ENCODE measurements around the gene GPR161.

GRCh38 chr1:168106274-168106673 is 30.5 kb downstream of the GPR161 start:
- no peak for TF ChIP-seq ETV6 (conservative IDR thresholded peaks at IDR 0.05 in 1 of 2, IDR thresholded peaks at IDR 0.05 in 1 of 2; ENCODE audit: borderline replicate concordance in 1 of 2, low read depth in 1 of 2)
- TF ChIP-seq USF2 (IDR thresholded peaks at IDR 0.05; ENCODE audit: borderline replicate concordance, low read depth, low read length), result no peak
- TF ChIP-seq, protein P1, sequence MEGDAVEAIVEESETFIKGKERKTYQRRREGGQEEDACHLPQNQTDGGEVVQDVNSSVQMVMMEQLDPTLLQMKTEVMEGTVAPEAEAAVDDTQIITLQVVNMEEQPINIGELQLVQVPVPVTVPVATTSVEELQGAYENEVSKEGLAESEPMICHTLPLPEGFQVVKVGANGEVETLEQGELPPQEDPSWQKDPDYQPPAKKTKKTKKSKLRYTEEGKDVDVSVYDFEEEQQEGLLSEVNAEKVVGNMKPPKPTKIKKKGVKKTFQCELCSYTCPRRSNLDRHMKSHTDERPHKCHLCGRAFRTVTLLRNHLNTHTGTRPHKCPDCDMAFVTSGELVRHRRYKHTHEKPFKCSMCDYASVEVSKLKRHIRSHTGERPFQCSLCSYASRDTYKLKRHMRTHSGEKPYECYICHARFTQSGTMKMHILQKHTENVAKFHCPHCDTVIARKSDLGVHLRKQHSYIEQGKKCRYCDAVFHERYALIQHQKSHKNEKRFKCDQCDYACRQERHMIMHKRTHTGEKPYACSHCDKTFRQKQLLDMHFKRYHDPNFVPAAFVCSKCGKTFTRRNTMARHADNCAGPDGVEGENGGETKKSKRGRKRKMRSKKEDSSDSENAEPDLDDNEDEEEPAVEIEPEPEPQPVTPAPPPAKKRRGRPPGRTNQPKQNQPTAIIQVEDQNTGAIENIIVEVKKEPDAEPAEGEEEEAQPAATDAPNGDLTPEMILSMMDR (IDR thresholded peaks at IDR 0.05 in 2 of 3, conservative IDR thresholded peaks at IDR 0.05 in 1 of 3; ENCODE audit: control insufficient read depth in 2 of 3, extremely low read depth in 1 of 3, insufficient read depth in 1 of 3, low read depth in 3 of 3, low read length in 3 of 3), result no peak
- TF ChIP-seq EGR1 (IDR thresholded peaks at IDR 0.05; ENCODE audit: borderline replicate concordance in 1 of 2, low read depth in 2 of 2, low read length in 2 of 2), result no peak
- no peak for TF ChIP-seq CHD2 (IDR thresholded peaks at IDR 0.05; ENCODE audit: borderline replicate concordance, low read depth, low read length)
- no peak for TF ChIP-seq TAF1 (IDR thresholded peaks at IDR 0.05; ENCODE audit: borderline replicate concordance, low read depth, low read length)
- no peak for TF ChIP-seq ATF3 (IDR thresholded peaks at IDR 0.05; ENCODE audit: borderline replicate concordance, extremely low read depth, low read depth, low read length)
- no peak for TF ChIP-seq RAD21 (IDR thresholded peaks at IDR 0.05; ENCODE audit: insufficient read depth, low read depth, low read length)
- TF ChIP-seq POLR2A (IDR thresholded peaks at IDR 0.05; ENCODE audit: low read depth, low read length), result no peak
- TF ChIP-seq NBN (IDR thresholded peaks at IDR 0.05), result no peak
- no peak for TF ChIP-seq RBBP5 (conservative IDR thresholded peaks at IDR 0.05)
